Lower lobe of right lung (tissue), 2 donors: Measurements from ENCODE around the gene CFD. TPM values are rescaled to one million over a fixed set of nuclear protein-coding genes. Genes with fewer than 3 reads are reported as not detected.

Source experiments
- ATAC-seq, 2 donors: fragments of 200-7000 bp; cut with Tn5 transposase; one replicate each; pipeline ENCODE4 v1.9.1; 2020 to 2022; ENCODE audit warnings: mild to moderate bottlenecking in 2 of 2, moderate library complexity in 2 of 2
- DNase-seq: peaks from one replicate; pipeline ENCODE4 v3.0.0-alpha.2; 2020
- H3K27ac ChIP-seq: fragments of 200-600 bp; one replicate; pipeline ENCODE4 v1.8.0; 2022
- H3K27me3 ChIP-seq: fragments of 200-600 bp; one replicate; pipeline ENCODE4 v1.8.0; 2022; ENCODE audit warnings: low read depth
- H3K36me3 ChIP-seq: fragments of 200-600 bp; one replicate; pipeline ENCODE4 v1.8.0; 2022; ENCODE audit warnings: mild to moderate bottlenecking
- H3K4me1 ChIP-seq: fragments of 200-600 bp; one replicate; pipeline ENCODE4 v1.8.0; 2022
- H3K4me3 ChIP-seq: fragments of 200-600 bp; one replicate; pipeline ENCODE4 v1.8.0; 2022; ENCODE audit warnings: mild to moderate bottlenecking
- H3K9me3 ChIP-seq: fragments of 200-600 bp; one replicate; pipeline ENCODE4 v1.8.0; 2022
- CTCF ChIP-seq: fragments of 200-600 bp; IDR thresholded peaks from one replicate; pipeline ENCODE4 v1.8.0; 2022; ENCODE audit warnings: antibody characterized with exemption, mild to moderate bottlenecking
- intact Hi-C: fragments of 100-400 bp; cut with DNase I; formaldehyde crosslinking; loops from one replicate; pipeline ENCODE4 v1.11.0; 2022
- total RNA-seq: library from RNA; stranded (reverse); fragmentation: NEBNext Ultra II Directional; extraction: Animal tissue kit (Norgen Biotek cat#: 25700); gene quantifications from one replicate; pipeline ENCODE4 v1.2.1, GENCODE V29; 2021
- donor health status: DM: no; HTN: yes; CAD: no; lungs with severe emphysema.

The CFD gene
- total RNA-seq, 1 donor from 2014 or later, result 282 TPM

- Histone ChIP-seq H3K27ac (no peak within 1 kb of the TSS), H3K27me3 (peaks cover 29% of the 10 kb centered on the region), H3K4me1 (peaks cover 15% of the 10 kb centered on the region), H3K36me3 (no peaks in the 10 kb centered on the region), H3K4me3 (no peak within 1 kb of the TSS), H3K9me3 (no peaks in the 10 kb centered on the region)
- ATAC-seq, result peak; percentile 50 to 66
- intact Hi-C loops, result no loop called here
- no peak for TF ChIP-seq CTCF
- no peak for DNase-seq
Observed at GRCh38 chr19:827710-828321, 31.6 kb upstream of the CFD start, which contains the start of gene AZU1. TSS of gene AZU1 (plus strand) at chr19:827837. CDS start at chr19:827847, 10 bp downstream.

GRCh38 chr19:829129-829758 lies 30.2 kb upstream of the CFD start:
- no peaks in the 10 kb centered on the region for H3K9me3 ChIP-seq
- no peak overlapping the region for H3K4me3 ChIP-seq
- no peak for TF ChIP-seq CTCF
- peaks cover 15% of the 10 kb centered on the region for H3K27me3 ChIP-seq
- ATAC-seq (no peak), DNase-seq (no peak)
- intact Hi-C loops, result no loop called here
- H3K27ac ChIP-seq, result no peak overlapping the region
- no peaks in the 10 kb centered on the region for H3K36me3 ChIP-seq
- peaks cover 8% of the 10 kb centered on the region for H3K4me1 ChIP-seq

GRCh38 chr19:831407-832369 lies 27.8 kb upstream of the CFD start:
- TF ChIP-seq CTCF, result no peak
- no peak for DNase-seq
- Histone ChIP-seq H3K4me1 (peaks cover 8% of the 10 kb centered on the region), H3K27me3 (peaks cover 28% of the 10 kb centered on the region), H3K4me3 (no peak overlapping the region), H3K9me3 (no peaks in the 10 kb centered on the region), H3K27ac (no peak overlapping the region), H3K36me3 (no peaks in the 10 kb centered on the region)
- no peak for ATAC-seq
- intact Hi-C loops, result no loop called here

- intact Hi-C loops, result no loop called here
- no peak overlapping the region for H3K27ac ChIP-seq
- no peaks in the 10 kb centered on the region for H3K9me3 ChIP-seq
- H3K27me3 ChIP-seq, result peaks cover 37% of the 10 kb centered on the region
- ATAC-seq (peak in 1 of 2 donors; percentile 10), DNase-seq (no peak)
- TF ChIP-seq CTCF, result no peak
- no peaks in the 10 kb centered on the region for H3K36me3 ChIP-seq
- H3K4me3 ChIP-seq, result no peak overlapping the region
- H3K4me1 ChIP-seq, result no peaks in the 10 kb centered on the region
Observed at GRCh38 chr19:834216-834615, 25.2 kb upstream of the CFD start.

GRCh38 chr19:835210-835810 lies 24.2 kb upstream of the CFD start:
- DNase-seq, result no peak
- H3K9me3 ChIP-seq, result no peaks in the 10 kb centered on the region
- no peak overlapping the region for H3K27ac ChIP-seq
- H3K4me3 ChIP-seq, result no peak overlapping the region
- ATAC-seq, result peak in 1 of 2 donors; percentile 80
- H3K27me3 ChIP-seq, result peaks cover 33% of the 10 kb centered on the region
- H3K4me1 ChIP-seq, result no peaks in the 10 kb centered on the region
- intact Hi-C loops, result no loop called here
- TF ChIP-seq CTCF, result no peak
- H3K36me3 ChIP-seq, result no peaks in the 10 kb centered on the region
